ENCODE measurements around the gene METTL2A. TPM values are rescaled to one million over a fixed set of nuclear protein-coding genes. Genes with fewer than 3 reads are reported as not detected.
"Not testable (repeated sequence)": the region's sequence is repeated elsewhere in the genome, so short reads cannot be mapped to it uniquely, and the experiment has no call there.

The METTL2A gene
- 41.3 and 43.7 TPM in 2 replicates for total RNA-seq (2014; rRNA removed; shearing (Covaris generic))
- 26.5 and 30.4 TPM in 2 replicates for polyA plus RNA-seq (2015; cell fraction: cytosol; rRNA removed)
- 12.8 and 24.6 TPM in 2 replicates for polyA plus RNA-seq (2015; cell fraction: nucleus; rRNA removed)

DNA sequence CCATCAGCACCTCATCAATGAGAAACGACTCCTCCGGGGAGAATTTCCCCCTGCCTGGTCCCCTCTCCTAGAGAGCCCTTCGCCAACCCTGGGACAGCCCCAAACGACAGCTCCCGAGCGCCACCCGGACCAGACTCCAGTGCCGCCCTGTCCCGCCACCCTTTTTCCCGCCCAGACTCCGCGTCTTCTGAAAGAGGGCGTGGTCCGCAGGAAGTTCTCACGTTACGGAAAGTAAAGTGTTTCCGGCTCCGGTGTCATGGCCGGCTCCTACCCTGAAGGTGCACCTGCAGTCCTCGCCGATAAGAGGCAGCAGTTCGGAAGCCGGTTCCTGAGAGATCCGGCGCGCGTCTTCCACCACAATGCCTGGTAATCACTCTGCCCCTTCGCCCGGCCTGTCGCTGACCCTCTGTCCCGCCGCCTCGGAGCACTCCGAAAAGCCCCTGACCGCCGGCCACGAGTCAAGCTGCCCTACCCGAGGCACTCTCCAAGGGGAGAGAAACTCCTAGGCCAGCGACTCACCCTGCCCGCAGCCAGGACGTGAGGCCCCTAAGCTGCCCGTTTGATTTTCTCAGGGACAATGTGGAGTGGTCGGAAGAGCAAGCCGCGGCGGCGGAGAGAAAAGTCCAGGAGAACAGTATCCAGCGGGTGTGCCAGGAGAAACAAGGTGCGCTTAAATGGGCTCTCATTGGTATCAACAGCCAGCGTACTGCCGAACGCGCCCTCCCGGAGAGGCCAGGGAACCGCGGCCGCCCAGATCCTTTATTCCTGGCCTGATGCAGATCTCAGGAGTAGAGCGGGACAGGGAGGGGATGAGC is at the start of gene METTL2A:
Gene METTL2A (plus strand): TSS at position 251 of the 815 bp plus-strand sequence. CDS start 6 bp downstream, at position 257.
- in situ Hi-C loops (cut with HindIII; ENCODE audit: low pct_unique_long_range_greater_than_20kb, low sequenced_read_pairs), result not testable (repeated sequence)

DNA sequence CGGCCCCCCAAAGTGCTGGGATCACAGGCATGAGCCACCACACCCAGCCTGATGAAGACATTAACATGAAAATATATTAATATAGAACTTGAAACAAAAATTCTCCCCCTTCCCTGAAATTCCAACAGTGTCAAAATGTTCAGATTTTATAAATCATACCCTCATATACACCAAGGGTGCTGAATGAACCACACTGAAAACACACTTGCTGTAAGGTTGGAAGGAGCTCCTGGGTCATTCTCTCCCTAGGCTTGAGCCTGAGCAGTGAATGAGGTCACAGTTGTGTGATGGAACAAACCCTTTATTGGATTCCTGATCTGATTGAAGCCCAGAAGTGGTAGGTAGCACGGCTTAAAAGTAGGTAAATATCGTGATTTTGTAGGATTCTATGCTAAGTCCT is 43.4 kb upstream of the METTL2A start, which contains the start of gene EFCAB3:
Gene EFCAB3 (plus strand): TSS at position 301 of the 400 bp plus-strand sequence. CDS start 2,427 bp downstream, outside the sequence.
- in situ Hi-C loops (cut with HindIII; ENCODE audit: low pct_unique_long_range_greater_than_20kb, low sequenced_read_pairs), result no loop called here

More for the DNA sequence above, at the start of gene METTL2A:
- DNase-seq (ENCODE audit: low read depth, low spot score), result peak; percentile 94

DNA sequence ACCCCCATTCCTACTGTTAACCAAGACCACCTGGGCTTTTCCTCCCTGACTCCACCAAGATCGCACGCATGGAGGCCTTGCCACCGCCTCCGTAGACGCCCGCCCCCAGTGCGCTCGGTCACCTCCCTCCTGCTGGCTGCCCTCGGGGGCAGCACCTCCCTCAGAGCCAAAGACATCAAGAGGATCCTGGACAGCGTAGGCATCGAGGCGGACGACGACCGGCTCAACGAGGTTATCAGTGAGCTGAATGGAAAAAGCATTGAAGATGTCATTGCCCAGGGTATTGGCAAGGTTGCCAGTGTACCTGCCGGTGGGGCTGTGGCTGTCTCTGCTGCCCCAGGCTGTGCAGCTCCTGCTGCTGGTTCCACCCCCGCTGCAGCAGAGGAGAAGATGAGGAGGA is 42.1 kb upstream of the METTL2A start:
- DNase-seq (ENCODE audit: low read depth, low spot score), result no peak
- in situ Hi-C loops (cut with HindIII; ENCODE audit: low pct_unique_long_range_greater_than_20kb, low sequenced_read_pairs), result no loop called here

More for the DNA sequence above, 43.4 kb upstream of the METTL2A start, which contains the start of gene EFCAB3:
- no peak for DNase-seq (ENCODE audit: low read depth, low spot score)

DNA sequence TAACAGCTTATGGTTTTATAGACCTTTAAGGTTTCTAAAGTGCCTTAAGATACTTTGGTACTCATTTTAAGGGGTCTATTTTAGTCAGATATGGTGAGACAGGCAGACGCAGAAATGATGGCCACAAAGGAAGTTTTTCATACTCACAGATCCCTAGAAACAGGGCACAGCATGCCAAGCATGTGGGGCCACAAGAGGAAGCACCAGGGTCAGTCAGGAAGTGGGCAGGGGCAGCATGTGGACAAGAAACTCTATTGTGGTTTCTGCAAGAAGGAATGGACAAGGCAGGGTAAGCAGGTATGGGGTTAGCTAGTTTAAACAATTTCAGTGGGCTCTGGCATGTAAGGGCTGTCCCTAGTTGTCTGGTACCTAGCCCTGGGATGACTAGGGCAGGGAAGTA is 34.8 kb upstream of the METTL2A start:
- in situ Hi-C loops (cut with HindIII; ENCODE audit: low pct_unique_long_range_greater_than_20kb, low sequenced_read_pairs), result no loop called here
- DNase-seq (ENCODE audit: low read depth, low spot score), result no peak

- in situ Hi-C loops (cut with HindIII; ENCODE audit: low pct_unique_long_range_greater_than_20kb, low sequenced_read_pairs), result no loop called here
- no peak for DNase-seq (ENCODE audit: low read depth, low spot score)
These were observed 30.8 kb upstream of the METTL2A start for GRCh38 chr17:62392908-62393307.

DNA sequence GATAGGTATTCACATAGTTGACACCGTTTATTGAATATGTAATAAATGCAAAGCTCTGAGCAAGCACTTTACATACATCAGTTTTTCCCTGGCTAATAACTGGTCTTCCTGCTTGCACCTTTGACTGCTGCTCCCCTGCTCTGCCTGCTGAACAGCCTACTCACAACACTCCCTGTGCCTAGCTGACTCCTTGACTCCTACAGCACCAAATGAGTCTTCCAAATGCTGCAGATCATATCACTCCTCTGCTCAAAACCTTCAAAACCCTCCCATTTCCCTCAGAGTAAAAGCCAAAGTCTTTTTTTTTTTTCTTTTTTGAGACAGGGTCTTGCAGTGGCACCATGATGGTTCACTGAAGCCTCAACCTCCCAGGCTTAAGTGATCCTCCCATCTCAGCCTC is 24.8 kb upstream of the METTL2A start:
- in situ Hi-C loops (cut with HindIII; ENCODE audit: low pct_unique_long_range_greater_than_20kb, low sequenced_read_pairs), result no loop called here
- DNase-seq (ENCODE audit: low read depth, low spot score), result no peak

GRCh38 chr17:62405451-62405850 is 18.2 kb upstream of the METTL2A start:
- no peak for DNase-seq (ENCODE audit: low read depth, low spot score)
- in situ Hi-C loops (cut with HindIII; ENCODE audit: low pct_unique_long_range_greater_than_20kb, low sequenced_read_pairs), result no loop called here

- in situ Hi-C loops (cut with HindIII; ENCODE audit: low pct_unique_long_range_greater_than_20kb, low sequenced_read_pairs); DNase-seq (ENCODE audit: low read depth, low spot score): not testable (repeated sequence)
These were observed 10.6 kb upstream of the METTL2A start for GRCh38 chr17:62413090-62413489.

GRCh38 chr17:62426214-62426613 is 2.5 kb downstream of the METTL2A start:
- DNase-seq (ENCODE audit: low read depth, low spot score); in situ Hi-C loops (cut with HindIII; ENCODE audit: low pct_unique_long_range_greater_than_20kb, low sequenced_read_pairs): not testable (repeated sequence)

GRCh38 chr17:62435251-62435650 is 11.6 kb downstream of the METTL2A start:
- DNase-seq (ENCODE audit: low read depth, low spot score); in situ Hi-C loops (cut with HindIII; ENCODE audit: low pct_unique_long_range_greater_than_20kb, low sequenced_read_pairs): not testable (repeated sequence)

- DNase-seq (ENCODE audit: low read depth, low spot score); in situ Hi-C loops (cut with HindIII; ENCODE audit: low pct_unique_long_range_greater_than_20kb, low sequenced_read_pairs): not testable (repeated sequence)
These were observed 17.5 kb downstream of the METTL2A start for GRCh38 chr17:62441181-62441580.

- in situ Hi-C loops (cut with HindIII; ENCODE audit: low pct_unique_long_range_greater_than_20kb, low sequenced_read_pairs), result no loop called here
These were observed 20.4 kb downstream of the METTL2A start for GRCh38 chr17:62444063-62444462.

DNA sequence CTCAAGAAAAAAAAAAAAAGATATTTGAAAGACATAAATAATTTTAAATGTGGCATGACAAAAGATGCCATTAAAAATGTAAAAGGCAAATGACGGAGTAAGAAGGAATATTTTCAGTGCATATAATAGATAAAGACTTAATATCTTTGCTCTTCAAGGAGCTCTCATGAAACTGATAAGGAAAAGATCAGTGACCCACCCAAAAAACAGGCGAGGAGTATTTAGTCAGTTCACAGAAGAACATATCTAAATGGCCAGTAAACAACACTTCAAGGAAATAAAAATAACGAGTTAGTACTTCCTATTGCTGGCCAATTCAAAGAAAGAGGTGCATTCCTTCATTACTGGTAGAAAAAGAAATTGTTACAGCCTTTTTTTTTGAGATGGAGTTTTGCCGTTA is 22.1 kb downstream of the METTL2A start:
- DNase-seq (ENCODE audit: low read depth, low spot score); in situ Hi-C loops (cut with HindIII; ENCODE audit: low pct_unique_long_range_greater_than_20kb, low sequenced_read_pairs): not testable (repeated sequence)

More at GRCh38 chr17:62444063-62444462, 20.4 kb downstream of the METTL2A start:
- no peak for DNase-seq (ENCODE audit: low read depth, low spot score)

DNA sequence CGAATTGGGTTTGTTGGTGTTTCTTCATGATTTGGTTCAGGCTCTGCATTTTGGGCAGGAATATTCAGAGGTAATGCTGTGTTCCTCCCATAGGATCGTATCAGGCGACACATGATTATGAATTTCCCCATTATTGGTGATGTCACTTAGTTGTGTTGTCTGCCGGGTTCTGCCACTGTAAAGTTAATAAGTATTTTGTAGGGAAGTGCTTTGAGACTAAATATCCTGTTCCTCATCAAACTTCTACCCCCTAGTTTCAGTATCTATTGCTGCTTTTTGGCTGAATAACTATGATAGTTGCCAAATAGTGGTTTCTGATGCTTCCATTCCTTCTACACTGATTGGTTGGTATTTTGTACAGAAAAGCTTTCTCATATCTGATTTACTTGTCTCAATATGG is 28.5 kb downstream of the METTL2A start:
- DNase-seq (ENCODE audit: low read depth, low spot score); in situ Hi-C loops (cut with HindIII; ENCODE audit: low pct_unique_long_range_greater_than_20kb, low sequenced_read_pairs): not testable (repeated sequence)

DNA sequence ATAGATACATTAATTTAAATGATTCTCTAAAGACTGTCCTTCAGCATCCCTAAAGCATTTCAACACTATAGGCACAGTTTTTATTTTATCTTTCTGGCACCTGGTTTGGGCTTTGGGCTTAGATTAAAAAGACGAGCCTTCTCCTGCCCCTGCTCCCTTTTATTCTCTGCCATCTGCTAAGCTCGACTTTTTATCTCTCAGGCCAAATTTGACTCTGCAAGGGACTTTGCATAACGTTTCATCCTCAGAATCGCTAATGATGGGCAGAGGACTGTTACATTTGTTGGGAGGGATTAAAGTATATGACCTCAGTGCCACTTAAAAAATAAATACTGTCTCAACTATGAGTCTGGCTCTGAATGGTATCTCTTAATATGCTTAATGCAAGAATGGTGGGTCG is 29.3 kb downstream of the METTL2A start:
- in situ Hi-C loops (cut with HindIII; ENCODE audit: low pct_unique_long_range_greater_than_20kb, low sequenced_read_pairs); DNase-seq (ENCODE audit: low read depth, low spot score): not testable (repeated sequence)

DNA sequence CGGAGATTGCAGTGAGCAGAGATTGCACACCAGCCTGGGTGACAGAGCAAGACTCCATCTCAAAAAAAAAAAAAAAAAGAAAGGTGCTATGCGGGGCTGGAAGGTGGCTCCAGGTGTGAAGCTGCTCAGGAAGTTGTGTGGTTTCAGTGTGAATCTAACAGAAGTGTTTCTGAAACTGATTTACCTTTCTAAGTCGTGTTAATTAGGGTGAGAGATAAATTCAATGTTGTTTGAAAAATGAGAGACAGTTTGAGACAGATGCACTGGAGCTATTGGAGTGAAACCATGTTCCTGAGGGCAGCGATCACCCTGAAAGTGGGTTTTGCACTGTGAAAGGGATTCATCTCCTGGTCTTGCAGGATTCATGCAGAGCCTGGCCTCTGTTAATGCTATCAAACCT is 30.0 kb downstream of the METTL2A start:
- in situ Hi-C loops (cut with HindIII; ENCODE audit: low pct_unique_long_range_greater_than_20kb, low sequenced_read_pairs); DNase-seq (ENCODE audit: low read depth, low spot score): not testable (repeated sequence)

GRCh38 chr17:62454111-62454510 is 30.4 kb downstream of the METTL2A start:
- in situ Hi-C loops (cut with HindIII; ENCODE audit: low pct_unique_long_range_greater_than_20kb, low sequenced_read_pairs), result not testable (repeated sequence)
- DNase-seq (ENCODE audit: low read depth, low spot score), result peak; percentile 63

GRCh38 chr17:62456016-62456415 is 32.3 kb downstream of the METTL2A start:
- no peak for DNase-seq (ENCODE audit: low read depth, low spot score)
- in situ Hi-C loops (cut with HindIII; ENCODE audit: low pct_unique_long_range_greater_than_20kb, low sequenced_read_pairs), result no loop called here

- DNase-seq (ENCODE audit: low read depth, low spot score), result not testable (repeated sequence)
These were observed 34.8 kb downstream of the METTL2A start for GRCh38 chr17:62458483-62458882.

More at GRCh38 chr17:62458483-62458882, 34.8 kb downstream of the METTL2A start:
- in situ Hi-C loops (cut with HindIII; ENCODE audit: low pct_unique_long_range_greater_than_20kb, low sequenced_read_pairs), result not testable (repeated sequence)
